ENCODE results near the gene NUP160.
"Not testable (repeated sequence)": the region's sequence is repeated elsewhere in the genome, so short reads cannot be mapped to it uniquely, and the experiment has no call there.

NUP160 gene

GRCh38 chr11:47869544-47870393 is 21.6 kb upstream of the NUP160 start:
- no peak overlapping the region for H3K27ac ChIP-seq (replicated peaks)

GRCh38 chr11:47867823-47868222 is 19.7 kb upstream of the NUP160 start:
- DNase-seq (ENCODE audit: low read depth in 1 of 2, low spot score in 1 of 2): no peak
- Histone ChIP-seq H3K27me3 (ENCODE audit: insufficient read depth, poor library complexity, severe bottlenecking) (no peaks in the 10 kb centered on the region), H3K4me3 (replicated peaks; ENCODE audit: insufficient read depth, low read length) (no peak overlapping the region), H3K27ac (replicated peaks) (no peak overlapping the region)
- TF ChIP-seq GABPA (IDR thresholded peaks at IDR 0.05; ENCODE audit: low read depth) (no peak), POLR2AphosphoS5 (IDR thresholded peaks at IDR 0.05; ENCODE audit: low read depth) (no peak), CTCF (IDR thresholded peaks at IDR 0.05; ENCODE audit: insufficient read depth, low read length) (no peak)

More at GRCh38 chr11:47869544-47870393, 21.6 kb upstream of the NUP160 start:
- H3K4me3 ChIP-seq (replicated peaks; ENCODE audit: insufficient read depth, low read length): no peak overlapping the region
- no peaks in the 10 kb centered on the region for H3K27me3 ChIP-seq (ENCODE audit: insufficient read depth, poor library complexity, severe bottlenecking)
- TF ChIP-seq CTCF (IDR thresholded peaks at IDR 0.05; ENCODE audit: insufficient read depth, low read length) (no peak), GABPA (IDR thresholded peaks at IDR 0.05; ENCODE audit: low read depth) (no peak), SPI1 (IDR thresholded peaks at IDR 0.05; ENCODE audit: borderline replicate concordance, low read depth) (no peak), POLR2AphosphoS5 (IDR thresholded peaks at IDR 0.05; ENCODE audit: low read depth) (no peak), REST (IDR thresholded peaks at IDR 0.05; ENCODE audit: insufficient replicate concordance, low read depth) (no peak)
- DNase-seq (ENCODE audit: low read depth in 1 of 2, low spot score in 1 of 2): no peak

- not testable (repeated sequence) for H3K27me3 ChIP-seq (ENCODE audit: insufficient read depth, poor library complexity, severe bottlenecking); H3K4me3 ChIP-seq (replicated peaks; ENCODE audit: insufficient read depth, low read length); H3K27ac ChIP-seq (replicated peaks); DNase-seq (ENCODE audit: low read depth in 1 of 2, low spot score in 1 of 2)
Measured at GRCh38 chr11:47866892-47867291, 18.7 kb upstream of the NUP160 start.

GRCh38 chr11:47864901-47865300 is 16.8 kb upstream of the NUP160 start:
- Histone ChIP-seq H3K27me3 (ENCODE audit: insufficient read depth, poor library complexity, severe bottlenecking) (no peaks in the 10 kb centered on the region), H3K4me3 (replicated peaks; ENCODE audit: insufficient read depth, low read length) (peak overlapping the region; percentile 17), H3K27ac (replicated peaks) (no peak overlapping the region)
- TF ChIP-seq POLR2AphosphoS5 (IDR thresholded peaks at IDR 0.05; ENCODE audit: low read depth) (no peak), SPI1 (IDR thresholded peaks at IDR 0.05; ENCODE audit: borderline replicate concordance, low read depth) (no peak), GABPA (IDR thresholded peaks at IDR 0.05; ENCODE audit: low read depth) (no peak), CTCF (IDR thresholded peaks at IDR 0.05; ENCODE audit: insufficient read depth, low read length) (no peak), REST (IDR thresholded peaks at IDR 0.05; ENCODE audit: insufficient replicate concordance, low read depth) (no peak)
- DNase-seq (ENCODE audit: low read depth in 1 of 2, low spot score in 1 of 2): no peak

Measured in HL-60 (cell line).